Measurements from ENCODE around the gene SH3PXD2B.
"Not testable (repeated sequence)": the region's sequence is repeated elsewhere in the genome, so short reads cannot be mapped to it uniquely, and the experiment has no call there.

SH3PXD2B gene

DNA sequence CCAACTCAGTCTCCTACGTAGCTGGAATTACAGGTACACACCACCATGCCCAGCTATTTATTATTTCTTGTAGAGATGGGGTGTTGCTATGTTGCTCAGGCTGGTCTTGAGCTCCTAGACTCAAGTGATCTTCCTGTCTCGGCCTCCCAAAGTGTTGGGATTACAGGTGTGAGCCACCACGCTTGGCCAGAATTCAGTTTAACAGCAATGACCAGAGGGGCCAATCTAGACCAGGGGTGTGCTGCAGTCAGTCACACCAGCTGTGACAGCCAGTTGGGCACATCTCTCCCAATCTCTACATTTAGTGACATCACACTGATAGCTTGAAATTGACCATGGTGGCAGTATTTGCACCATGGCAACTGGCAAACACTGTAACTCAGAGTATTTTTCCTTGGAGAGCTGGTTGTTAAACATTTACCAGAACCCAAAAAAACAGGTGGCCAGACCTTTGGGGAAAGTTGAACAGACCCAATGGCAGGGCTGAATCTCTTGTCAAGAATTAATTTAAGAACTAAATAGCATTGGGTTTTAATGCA is 103.0 kb downstream of the SH3PXD2B start:
- Histone ChIP-seq H3K36me3 (ENCODE audit: insufficient read depth, low read length) (peaks cover 43% of the 10 kb centered on the region), H3K27me3 (ENCODE audit: insufficient read depth, low read length) (no peaks in the 10 kb centered on the region), H3K4me1 (ENCODE audit: control insufficient read depth, insufficient read depth, low read length, unreplicated experiment) (peaks cover 14% of the 10 kb centered on the region), H3K27ac (ENCODE audit: low read depth, low read length) (no peak overlapping the region), H3K79me2 (ENCODE audit: control insufficient read depth, insufficient read depth, low read length, unreplicated experiment) (no peaks in the 10 kb centered on the region), H2AFZ (ENCODE audit: low read length, unreplicated experiment) (no peak overlapping the region), H3K4me3 (ENCODE audit: low read depth, low read length) (no peak overlapping the region)

DNA sequence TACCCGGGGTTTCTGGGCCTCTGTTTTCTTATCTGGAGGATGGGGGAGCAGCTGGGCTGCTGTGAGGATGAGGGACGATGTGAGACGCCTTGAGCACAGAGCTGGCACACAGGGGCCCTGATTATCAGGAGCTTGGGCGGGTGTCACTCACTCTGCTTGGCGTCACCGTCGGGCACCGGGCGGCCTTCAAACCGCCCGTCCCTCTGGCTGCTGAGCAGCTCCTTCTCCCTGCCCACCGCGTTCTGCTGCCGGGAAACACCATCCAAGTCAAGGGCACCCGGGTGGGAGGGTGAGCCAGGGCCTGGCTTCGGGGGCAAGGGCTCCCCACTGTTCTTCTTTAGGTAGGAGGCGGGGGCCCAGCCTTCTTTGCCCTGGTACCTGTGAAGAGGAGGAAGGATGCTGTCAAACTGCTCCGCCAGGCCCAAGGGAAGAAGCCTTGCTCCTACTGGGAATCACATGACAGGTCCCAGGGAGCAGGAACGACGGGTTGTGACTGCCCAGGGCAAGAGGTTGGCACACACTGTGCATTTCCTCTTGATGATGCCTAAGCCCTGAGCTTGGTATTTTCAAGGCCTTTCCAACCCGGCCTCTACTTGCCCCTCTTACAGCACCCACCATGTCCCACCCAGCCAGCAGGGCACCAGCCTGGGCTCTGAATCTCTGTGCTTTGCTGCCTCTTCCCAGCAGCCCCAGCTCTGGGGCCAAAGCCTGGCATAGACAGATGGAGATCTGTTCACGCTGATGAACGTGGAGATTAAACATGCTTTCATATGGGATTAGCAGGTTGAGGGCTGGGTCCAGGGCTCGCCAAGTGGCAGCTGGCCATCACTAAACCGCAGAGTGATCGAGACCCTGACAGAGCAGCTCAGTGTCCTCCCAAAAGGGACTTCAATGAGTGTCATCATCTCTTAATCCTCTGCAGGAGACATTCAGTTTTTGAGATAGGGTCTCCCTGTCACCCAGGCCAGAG is 103.8 kb downstream of the SH3PXD2B start:
- Histone ChIP-seq H3K27ac (ENCODE audit: low read depth, low read length) (no peak overlapping the region), H3K36me3 (ENCODE audit: insufficient read depth, low read length) (peaks cover 45% of the 10 kb centered on the region), H3K4me3 (ENCODE audit: low read depth, low read length) (no peak overlapping the region), H3K79me2 (ENCODE audit: control insufficient read depth, insufficient read depth, low read length, unreplicated experiment) (no peaks in the 10 kb centered on the region), H3K4me1 (ENCODE audit: control insufficient read depth, insufficient read depth, low read length, unreplicated experiment) (peaks cover 9% of the 10 kb centered on the region), H3K27me3 (ENCODE audit: insufficient read depth, low read length) (no peaks in the 10 kb centered on the region), H2AFZ (ENCODE audit: low read length, unreplicated experiment) (no peak overlapping the region)

DNA sequence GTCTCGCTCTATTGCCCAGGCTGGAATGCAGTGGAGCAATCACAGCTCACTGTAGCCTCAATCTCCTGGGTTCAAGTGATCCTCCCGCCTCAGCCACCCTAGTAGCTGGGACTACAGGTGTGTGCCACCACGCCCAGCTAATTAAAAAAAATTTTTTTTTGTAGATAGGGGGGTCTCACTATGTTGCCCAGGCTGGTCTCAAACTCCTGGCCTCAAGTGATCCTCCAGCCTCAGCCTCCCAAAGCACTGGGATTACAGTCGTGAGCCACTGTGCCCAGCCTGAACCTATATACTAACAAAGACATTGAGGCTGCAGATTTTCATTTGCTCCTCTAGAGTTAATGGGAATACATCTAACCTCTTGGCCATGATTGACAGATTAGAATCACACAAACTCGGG is 105.6 kb downstream of the SH3PXD2B start:
- not testable (repeated sequence) for H2AFZ ChIP-seq (ENCODE audit: low read length, unreplicated experiment); H3K4me3 ChIP-seq (ENCODE audit: low read depth, low read length); H3K79me2 ChIP-seq (ENCODE audit: control insufficient read depth, insufficient read depth, low read length, unreplicated experiment); H3K4me1 ChIP-seq (ENCODE audit: control insufficient read depth, insufficient read depth, low read length, unreplicated experiment); H3K27me3 ChIP-seq (ENCODE audit: insufficient read depth, low read length); H3K27ac ChIP-seq (ENCODE audit: low read depth, low read length)
- H3K36me3 ChIP-seq (ENCODE audit: insufficient read depth, low read length), result peaks cover 37% of the 10 kb centered on the region

DNA sequence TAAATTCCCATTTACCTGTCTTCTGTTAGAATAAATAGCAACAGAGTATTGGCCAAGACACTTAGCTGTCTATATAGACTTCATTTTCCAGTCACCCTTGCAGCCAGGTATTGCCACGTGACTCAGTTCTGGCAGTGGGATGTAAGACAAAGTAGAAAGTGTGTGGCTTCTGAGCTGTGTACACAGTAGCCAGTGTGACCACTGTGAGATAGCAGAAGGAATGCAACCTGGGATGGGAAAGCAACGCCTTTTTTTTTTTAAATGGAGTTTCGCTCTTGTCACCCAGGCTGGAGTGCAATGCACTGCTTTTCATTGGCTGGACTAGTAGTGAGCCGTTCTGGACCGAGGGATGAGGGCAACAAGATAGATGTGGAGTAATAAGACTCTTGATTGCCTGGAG is 106.2 kb downstream of the SH3PXD2B start:
- H3K36me3 ChIP-seq (ENCODE audit: insufficient read depth, low read length), result peaks cover 31% of the 10 kb centered on the region

DNA sequence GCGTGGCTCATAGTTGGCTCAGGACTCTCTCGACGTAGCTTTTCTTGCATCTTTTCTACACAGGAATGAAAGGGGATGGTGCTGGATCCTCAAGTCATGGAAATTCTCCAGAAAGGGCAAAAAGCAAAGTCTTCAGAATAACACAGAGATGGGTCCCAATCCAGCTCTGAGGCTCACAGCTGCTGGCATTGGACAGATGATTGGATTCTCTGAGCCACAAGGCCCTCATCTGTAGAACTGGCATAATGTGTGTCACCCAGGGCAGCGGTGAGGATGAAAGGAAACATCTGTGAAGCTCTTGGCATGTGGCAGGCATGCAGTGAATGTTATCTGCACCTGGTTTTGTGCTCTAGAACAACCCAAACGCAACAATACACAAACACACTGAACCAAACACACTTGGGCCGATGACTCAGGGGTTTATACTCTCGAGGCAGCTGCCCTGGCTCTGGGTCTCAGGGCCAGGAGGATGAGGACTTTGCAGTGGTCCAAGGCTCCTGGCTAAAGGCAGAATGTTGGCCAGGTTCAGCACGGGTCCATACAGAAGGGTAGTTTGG is 106.8 kb downstream of the SH3PXD2B start:
- no peaks in the 10 kb centered on the region for H3K79me2 ChIP-seq (ENCODE audit: control insufficient read depth, insufficient read depth, low read length, unreplicated experiment)
- H3K4me3 ChIP-seq (ENCODE audit: low read depth, low read length), result no peak overlapping the region
- H3K36me3 ChIP-seq (ENCODE audit: insufficient read depth, low read length), result peaks cover 26% of the 10 kb centered on the region

More for the DNA sequence above, 106.2 kb downstream of the SH3PXD2B start:
- no peak overlapping the region for H3K4me3 ChIP-seq (ENCODE audit: low read depth, low read length)
- H3K4me1 ChIP-seq (ENCODE audit: control insufficient read depth, insufficient read depth, low read length, unreplicated experiment), result no peaks in the 10 kb centered on the region
- H3K27ac ChIP-seq (ENCODE audit: low read depth, low read length), result no peak overlapping the region
- H3K27me3 ChIP-seq (ENCODE audit: insufficient read depth, low read length), result no peaks in the 10 kb centered on the region
- no peak overlapping the region for H2AFZ ChIP-seq (ENCODE audit: low read length, unreplicated experiment)
- H3K79me2 ChIP-seq (ENCODE audit: control insufficient read depth, insufficient read depth, low read length, unreplicated experiment), result no peaks in the 10 kb centered on the region

DNA sequence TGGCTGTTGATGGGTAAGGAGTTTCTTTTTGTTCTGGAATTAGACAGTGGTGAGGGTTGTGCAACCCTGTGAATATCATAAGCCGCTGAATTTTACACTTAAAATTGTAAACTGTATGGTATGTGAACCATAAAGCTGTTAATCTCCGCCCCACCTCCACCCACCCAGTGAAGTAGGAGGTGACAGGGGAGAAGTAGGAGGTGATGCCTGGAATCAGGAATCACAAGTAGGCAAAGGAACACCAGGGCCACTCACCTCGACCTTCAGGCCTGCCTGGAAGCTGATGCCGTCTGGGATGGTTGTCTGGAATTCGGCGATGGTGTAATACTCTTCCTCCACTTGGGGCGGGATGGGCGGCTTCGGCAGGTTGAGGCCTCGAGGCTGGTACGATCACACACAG is 108.4 kb downstream of the SH3PXD2B start:
- Histone ChIP-seq H3K27me3 (ENCODE audit: insufficient read depth, low read length) (no peaks in the 10 kb centered on the region), H3K36me3 (ENCODE audit: insufficient read depth, low read length) (peaks cover 33% of the 10 kb centered on the region)

More for the DNA sequence above, 106.8 kb downstream of the SH3PXD2B start:
- no peaks in the 10 kb centered on the region for H3K27me3 ChIP-seq (ENCODE audit: insufficient read depth, low read length)
- no peaks in the 10 kb centered on the region for H3K4me1 ChIP-seq (ENCODE audit: control insufficient read depth, insufficient read depth, low read length, unreplicated experiment)
- H3K27ac ChIP-seq (ENCODE audit: low read depth, low read length), result no peak overlapping the region
- H2AFZ ChIP-seq (ENCODE audit: low read length, unreplicated experiment), result no peak overlapping the region

DNA sequence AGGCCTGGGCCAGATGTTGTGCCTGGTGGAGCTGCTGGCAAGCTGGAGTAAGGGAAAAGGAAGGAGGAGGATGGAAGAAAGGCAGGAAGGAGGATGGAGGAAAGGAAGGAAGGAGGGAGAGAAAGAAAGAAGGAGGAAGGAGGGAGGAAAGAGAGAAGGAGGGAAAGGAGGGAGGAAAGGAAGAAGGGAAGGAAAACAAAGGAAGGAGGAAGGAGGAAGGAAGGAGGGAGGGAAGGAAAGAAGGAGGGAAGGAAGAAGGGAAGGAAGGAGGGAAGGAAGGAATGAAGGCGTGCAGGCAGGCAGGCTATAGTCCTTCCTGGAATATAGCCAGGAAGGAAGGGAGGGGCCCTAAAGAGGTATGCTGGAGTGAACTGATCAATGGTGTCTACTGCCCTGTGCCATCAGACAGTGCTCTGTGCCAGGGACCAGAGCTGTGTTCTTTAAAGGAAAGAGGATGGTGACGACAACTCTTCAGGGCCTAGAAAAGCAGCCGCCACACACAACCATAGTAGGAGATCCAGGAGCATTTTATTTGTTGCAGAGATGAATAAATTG is 109.4 kb downstream of the SH3PXD2B start:
- no peak overlapping the region for H3K27ac ChIP-seq (ENCODE audit: low read depth, low read length)
- H3K4me1 ChIP-seq (ENCODE audit: control insufficient read depth, insufficient read depth, low read length, unreplicated experiment), result no peaks in the 10 kb centered on the region
- H3K4me3 ChIP-seq (ENCODE audit: low read depth, low read length), result no peak overlapping the region
- no peaks in the 10 kb centered on the region for H3K27me3 ChIP-seq (ENCODE audit: insufficient read depth, low read length)
- H3K36me3 ChIP-seq (ENCODE audit: insufficient read depth, low read length), result peaks cover 31% of the 10 kb centered on the region
- H2AFZ ChIP-seq (ENCODE audit: low read length, unreplicated experiment), result no peak overlapping the region
- no peaks in the 10 kb centered on the region for H3K79me2 ChIP-seq (ENCODE audit: control insufficient read depth, insufficient read depth, low read length, unreplicated experiment)

More for the DNA sequence above, 108.4 kb downstream of the SH3PXD2B start:
- H3K4me3 ChIP-seq (ENCODE audit: low read depth, low read length), result no peak overlapping the region
- no peak overlapping the region for H2AFZ ChIP-seq (ENCODE audit: low read length, unreplicated experiment)
- no peaks in the 10 kb centered on the region for H3K4me1 ChIP-seq (ENCODE audit: control insufficient read depth, insufficient read depth, low read length, unreplicated experiment)
- H3K79me2 ChIP-seq (ENCODE audit: control insufficient read depth, insufficient read depth, low read length, unreplicated experiment), result no peaks in the 10 kb centered on the region
- no peak overlapping the region for H3K27ac ChIP-seq (ENCODE audit: low read depth, low read length)

DNA sequence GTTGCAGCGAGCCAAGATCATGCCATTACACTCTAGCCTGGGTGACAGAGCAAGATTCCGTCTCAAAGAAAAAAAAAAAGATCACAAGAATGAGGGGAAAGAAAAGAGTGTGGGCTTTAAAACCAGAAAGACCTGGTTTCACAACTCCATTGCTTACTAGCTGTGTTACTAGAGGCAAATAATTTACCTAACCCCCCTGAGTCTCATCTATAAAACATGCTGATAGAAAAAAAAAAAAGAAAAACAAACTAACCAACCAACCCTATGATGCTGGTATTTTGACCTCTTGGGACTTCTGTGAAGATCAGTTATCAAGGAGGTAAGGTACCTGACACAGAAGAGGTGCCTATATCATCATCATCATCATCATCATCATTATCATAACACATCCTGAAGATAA is 110.6 kb downstream of the SH3PXD2B start:
- Histone ChIP-seq H3K79me2 (ENCODE audit: control insufficient read depth, insufficient read depth, low read length, unreplicated experiment) (no peaks in the 10 kb centered on the region), H3K27me3 (ENCODE audit: insufficient read depth, low read length) (no peaks in the 10 kb centered on the region), H3K4me1 (ENCODE audit: control insufficient read depth, insufficient read depth, low read length, unreplicated experiment) (no peaks in the 10 kb centered on the region), H2AFZ (ENCODE audit: low read length, unreplicated experiment) (no peak overlapping the region), H3K27ac (ENCODE audit: low read depth, low read length) (no peak overlapping the region), H3K36me3 (ENCODE audit: insufficient read depth, low read length) (peaks cover 30% of the 10 kb centered on the region), H3K4me3 (ENCODE audit: low read depth, low read length) (no peak overlapping the region)

DNA sequence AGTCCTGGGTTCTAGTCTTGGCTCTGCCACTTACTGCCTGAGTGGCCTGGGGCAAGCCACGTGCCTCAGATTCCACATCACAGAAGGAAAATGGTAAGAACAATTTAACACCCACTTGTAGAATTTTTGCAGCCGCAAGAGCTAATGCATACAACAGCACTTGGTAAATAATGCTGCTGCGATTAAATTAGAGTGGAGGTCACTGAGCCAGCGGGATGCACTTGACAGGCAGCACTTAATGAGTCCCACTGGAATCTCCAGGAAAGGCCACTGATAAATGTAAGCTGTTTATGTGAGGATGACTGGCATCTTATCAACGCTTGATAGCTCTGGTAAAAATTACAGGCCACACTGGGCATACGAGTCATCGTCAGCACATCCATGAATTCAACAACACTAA is 111.4 kb downstream of the SH3PXD2B start:
- Histone ChIP-seq H3K36me3 (ENCODE audit: insufficient read depth, low read length) (peaks cover 35% of the 10 kb centered on the region), H3K27me3 (ENCODE audit: insufficient read depth, low read length) (no peaks in the 10 kb centered on the region), H3K4me3 (ENCODE audit: low read depth, low read length) (no peak overlapping the region), H3K27ac (ENCODE audit: low read depth, low read length) (no peak overlapping the region), H3K4me1 (ENCODE audit: control insufficient read depth, insufficient read depth, low read length, unreplicated experiment) (no peaks in the 10 kb centered on the region), H3K79me2 (ENCODE audit: control insufficient read depth, insufficient read depth, low read length, unreplicated experiment) (no peaks in the 10 kb centered on the region), H2AFZ (ENCODE audit: low read length, unreplicated experiment) (no peak overlapping the region)

DNA sequence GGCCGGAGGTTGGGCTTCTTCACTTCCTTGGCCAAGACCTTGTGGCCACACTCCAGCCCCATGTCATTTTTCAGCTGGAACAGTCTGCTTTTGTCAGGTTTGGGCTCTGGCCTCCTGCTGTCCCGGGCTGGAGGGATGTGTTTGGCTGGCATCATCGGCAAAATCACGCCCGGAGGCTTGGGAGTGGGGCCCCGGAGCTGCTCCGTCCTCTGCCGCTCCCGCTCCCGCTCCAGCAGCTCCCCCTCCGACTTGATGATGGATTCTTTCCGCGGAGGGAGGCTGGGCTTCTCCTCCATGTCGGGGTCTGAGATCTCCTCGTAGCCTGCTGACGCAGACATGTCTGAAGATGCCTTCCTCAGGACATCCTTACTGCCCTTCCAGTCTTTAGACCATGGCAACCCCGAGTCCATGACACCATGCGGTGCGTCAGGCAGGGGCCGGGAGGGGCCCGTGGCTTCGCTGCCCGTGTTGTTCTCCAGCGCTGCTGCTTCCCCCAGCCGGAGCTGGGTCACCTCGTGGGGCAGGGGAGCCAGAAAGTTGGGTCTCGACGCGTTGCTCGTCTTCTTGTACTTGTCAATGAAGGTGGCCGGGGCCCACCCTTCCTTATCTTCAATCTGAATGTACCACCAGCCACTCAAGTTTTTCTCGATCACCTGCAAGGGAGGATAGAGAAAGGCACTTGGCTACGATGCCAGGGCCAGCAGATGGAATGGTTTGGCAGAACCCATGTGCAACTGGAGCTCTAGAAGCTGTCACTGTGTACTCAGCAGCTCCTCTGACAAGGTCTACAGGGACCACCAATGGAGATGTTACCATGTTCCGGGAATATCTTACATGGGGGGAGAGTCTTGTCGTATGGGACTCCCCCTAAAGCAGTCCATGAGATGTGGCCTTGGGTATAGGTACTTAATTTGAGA is 114.8 kb downstream of the SH3PXD2B start:
- H2AFZ ChIP-seq (ENCODE audit: low read length, unreplicated experiment), result no peak overlapping the region
- no peaks in the 10 kb centered on the region for H3K4me1 ChIP-seq (ENCODE audit: control insufficient read depth, insufficient read depth, low read length, unreplicated experiment)
- no peak overlapping the region for H3K4me3 ChIP-seq (ENCODE audit: low read depth, low read length)
- no peak overlapping the region for H3K27ac ChIP-seq (ENCODE audit: low read depth, low read length)
- H3K79me2 ChIP-seq (ENCODE audit: control insufficient read depth, insufficient read depth, low read length, unreplicated experiment), result no peaks in the 10 kb centered on the region
- peaks cover 26% of the 10 kb centered on the region; the same call in 1 of the 2 replicates for H3K36me3 ChIP-seq (ENCODE audit: insufficient read depth, low read length)
- no peaks in the 10 kb centered on the region for H3K27me3 ChIP-seq (ENCODE audit: insufficient read depth, low read length)
